HG03342 (cell line): ENCODE data around the gene LIMK1.

Experiments
- ATAC-seq: cut with Tn5 transposase; IDR thresholded peaks from one replicate; pipeline ENCODE4 v1.9.1; 2021; ENCODE audit warnings: mild to moderate bottlenecking, moderate library complexity; ENCODE audit not compliant: unreplicated experiment

Gene LIMK1

GRCh38 chr7:74082770-74083116 lies 861 bp upstream of the LIMK1 start:
- ATAC-seq: no peak

GRCh38 chr7:74083928-74084721 lies 521 bp downstream of the LIMK1 start:
- peak; percentile 32 for ATAC-seq

GRCh38 chr7:74084722-74085578 lies 1.3 kb downstream of the LIMK1 start:
- ATAC-seq: no peak

- no peak for ATAC-seq
Observed at GRCh38 chr7:74087791-74088453, 4.3 kb downstream of the LIMK1 start.

GRCh38 chr7:74092321-74092963 lies 8.8 kb downstream of the LIMK1 start:
- ATAC-seq: no peak

GRCh38 chr7:74092964-74093471 lies 9.4 kb downstream of the LIMK1 start:
- peak; percentile 49 for ATAC-seq

- ATAC-seq: peak; percentile 18
Observed at GRCh38 chr7:74093671-74094223, 10.1 kb downstream of the LIMK1 start.

- peak; percentile 45 for ATAC-seq
Observed at GRCh38 chr7:74094224-74095101, 10.9 kb downstream of the LIMK1 start.

- no peak for ATAC-seq
Observed at GRCh38 chr7:74095135-74095534, 11.5 kb downstream of the LIMK1 start.

GRCh38 chr7:74097937-74098614 lies 14.5 kb downstream of the LIMK1 start:
- ATAC-seq: no peak

- ATAC-seq: no peak
Observed at GRCh38 chr7:74099031-74099430, 15.4 kb downstream of the LIMK1 start.

GRCh38 chr7:74101061-74101681 lies 17.6 kb downstream of the LIMK1 start:
- peak; percentile 85 for ATAC-seq

GRCh38 chr7:74103219-74103772 lies 19.7 kb downstream of the LIMK1 start:
- ATAC-seq: no peak

- ATAC-seq: no peak
Observed at GRCh38 chr7:74104702-74105101, 21.1 kb downstream of the LIMK1 start.

GRCh38 chr7:74105992-74106391 lies 22.4 kb downstream of the LIMK1 start:
- no peak for ATAC-seq

- ATAC-seq: no peak
Observed at GRCh38 chr7:74106846-74107245, 23.2 kb downstream of the LIMK1 start.

GRCh38 chr7:74115326-74115725 lies 31.7 kb downstream of the LIMK1 start:
- no peak for ATAC-seq

GRCh38 chr7:74116356-74116755 lies 32.8 kb downstream of the LIMK1 start:
- no peak for ATAC-seq
